HAP-1 (cell line): Measurements from ENCODE around the gene CCDC124.
"Not testable (repeated sequence)": the region's sequence is repeated elsewhere in the genome, so short reads cannot be mapped to it uniquely, and the experiment has no call there.

Experiments used
- DNase-seq, 2 experiments: peaks; one replicate each; pipeline ENCODE4 v3.0.0-alpha.2; 2016 to 2020; ENCODE audit warnings: low spot score in 2 of 2
- H3K27me3 ChIP-seq: fragments of 250-450 bp; sonication (Bioruptor Pico); 2 replicates; pipeline ENCODE4 v1.5.1; 2020; ENCODE audit warnings: low read depth, mild to moderate bottlenecking, moderate library complexity
- H3K36me3 ChIP-seq: fragments of 250-450 bp; sonication (Bioruptor Pico); replicated peaks from 2 replicates; pipeline ENCODE4 v1.5.1; 2020; ENCODE audit warnings: mild to moderate bottlenecking
- H3K4me1 ChIP-seq: fragments of 250-450 bp; sonication (Bioruptor Pico); 2 replicates; pipeline ENCODE4 v1.5.1; 2020; ENCODE audit warnings: mild to moderate bottlenecking
- H3K4me3 ChIP-seq: fragments of 250-450 bp; sonication (Bioruptor Pico); 2 replicates; pipeline ENCODE4 v1.5.1; 2020; ENCODE audit warnings: mild to moderate bottlenecking, moderate library complexity
- H3K9me3 ChIP-seq: fragments of 250-450 bp; sonication (Bioruptor Pico); 2 replicates; pipeline ENCODE4 v1.5.1; 2020; ENCODE audit warnings: mild to moderate bottlenecking, moderate library complexity
- in situ Hi-C: fragments of 300-500 bp; cut with MboI; formaldehyde crosslinking; loops from 3 replicates; pipeline ENCODE4 v1.14.3; 2020; ENCODE audit warnings: low sequenced_read_pairs, inconsistent platforms, mixed read lengths

Gene CCDC124

GRCh38 chr19:17918151-17918550 lies 14.7 kb upstream of the CCDC124 start:
- in situ Hi-C loops, DNase-seq, H3K27me3 ChIP-seq, H3K4me3 ChIP-seq, H3K4me1 ChIP-seq, H3K36me3 ChIP-seq, H3K9me3 ChIP-seq: not testable (repeated sequence)

DNA sequence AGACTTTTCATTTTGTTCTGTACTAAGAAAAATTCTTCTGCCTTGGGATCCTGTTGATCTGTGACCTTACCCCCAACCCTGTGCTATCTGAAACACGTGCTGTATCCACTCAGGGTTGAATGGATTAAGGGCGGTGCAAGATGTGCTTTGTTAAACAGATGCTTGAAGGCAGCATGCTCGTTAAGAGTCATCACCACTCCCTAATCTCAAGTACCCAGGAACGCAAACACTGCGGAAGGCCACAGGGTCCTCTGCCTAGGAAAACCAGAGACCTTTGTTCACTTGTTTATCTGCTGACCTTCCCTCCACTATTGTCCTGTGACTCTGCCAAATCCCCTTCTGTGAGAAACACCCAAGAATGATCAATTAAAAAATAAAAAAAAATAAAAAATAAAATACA lies 13.7 kb upstream of the CCDC124 start:
- H3K27me3 ChIP-seq, H3K36me3 ChIP-seq, H3K4me3 ChIP-seq, H3K9me3 ChIP-seq, in situ Hi-C loops, H3K4me1 ChIP-seq: not testable (repeated sequence)
- peak in 1 of 2 experiments; percentile 34 for DNase-seq

DNA sequence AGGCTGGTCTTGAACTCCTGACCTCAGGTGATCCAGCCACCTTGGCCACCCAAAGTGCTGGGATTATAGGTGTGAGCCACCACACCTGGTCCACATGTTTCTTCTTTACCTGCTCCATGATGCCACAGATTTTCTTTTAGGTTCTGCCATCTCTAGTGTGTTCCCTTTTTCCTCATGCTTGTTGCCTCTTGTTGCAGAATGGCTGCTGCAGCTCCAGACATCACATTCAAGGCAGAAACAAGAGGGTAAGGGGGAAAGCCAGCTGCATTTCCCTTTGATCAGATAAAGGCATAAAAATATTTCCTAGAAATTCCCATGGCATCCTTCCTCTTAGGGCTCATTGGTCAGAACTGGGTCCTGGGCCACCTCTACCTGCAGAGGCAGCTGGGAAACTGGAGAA lies 12.3 kb upstream of the CCDC124 start:
- no peaks in the 10 kb centered on the region for H3K9me3 ChIP-seq
- DNase-seq = no peak
- no peaks in the 10 kb centered on the region for H3K4me1 ChIP-seq
- in situ Hi-C loops = loop anchor here (10.0 kb wide), 1 partner anchor 46 kb away; the partner anchor contains the start of gene SLC5A5
- no peaks in the 10 kb centered on the region for H3K27me3 ChIP-seq
- H3K36me3 ChIP-seq = no peaks in the 10 kb centered on the region
- H3K4me3 ChIP-seq = no peak overlapping the region

DNA sequence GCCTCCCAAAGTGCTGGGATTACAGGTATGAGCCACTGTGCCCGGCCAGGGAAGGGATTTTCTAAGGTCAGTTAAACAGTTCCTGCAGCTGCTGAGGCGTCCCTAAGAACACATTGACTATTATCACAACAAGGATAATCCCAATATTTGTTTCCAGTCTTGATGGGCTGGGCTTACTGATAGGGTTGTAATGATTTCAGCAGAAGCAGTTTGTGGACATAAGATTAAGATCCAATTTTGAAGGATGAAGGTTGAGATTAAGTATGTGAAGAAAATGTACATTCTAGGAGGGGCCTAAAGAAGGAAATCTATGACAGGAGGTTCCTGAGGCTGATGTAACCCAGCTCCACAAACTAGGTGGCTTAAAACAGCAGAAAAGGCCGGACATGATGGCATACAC lies 10.7 kb upstream of the CCDC124 start:
- Histone ChIP-seq H3K4me3 (no peak overlapping the region), H3K9me3 (no peaks in the 10 kb centered on the region), H3K4me1 (no peaks in the 10 kb centered on the region), H3K27me3 (no peaks in the 10 kb centered on the region), H3K36me3 (no peaks in the 10 kb centered on the region)
- in situ Hi-C loops = loop anchor here (10.0 kb wide), 1 partner anchor 47 kb away; the partner anchor contains the start of gene SLC5A5
- DNase-seq = no peak

DNA sequence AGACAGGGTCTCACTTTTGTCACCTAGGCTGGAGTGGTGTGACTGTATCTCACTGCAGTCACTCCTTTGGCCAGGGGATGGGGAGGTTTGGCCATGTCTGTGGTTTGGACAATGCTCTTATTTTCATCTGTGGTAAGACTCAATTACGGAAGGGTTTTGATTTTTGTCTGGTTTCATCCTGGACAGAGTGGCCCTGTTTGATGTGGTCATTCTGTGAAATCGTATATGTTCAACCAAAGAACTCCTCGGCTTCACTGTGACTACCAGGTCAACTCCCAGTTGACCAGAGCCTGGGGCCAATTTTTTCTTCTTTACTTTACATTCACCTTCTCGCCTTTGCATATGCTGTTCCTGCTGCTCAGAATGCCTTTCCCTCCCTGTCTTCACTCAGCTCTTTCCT lies 6.8 kb upstream of the CCDC124 start:
- Histone ChIP-seq H3K4me3 (no peak overlapping the region), H3K36me3 (no peaks in the 10 kb centered on the region), H3K4me1 (no peaks in the 10 kb centered on the region), H3K27me3 (no peaks in the 10 kb centered on the region), H3K9me3 (no peaks in the 10 kb centered on the region)
- in situ Hi-C loops = loop anchor here (10.0 kb wide), 1 partner anchor 51 kb away; the partner anchor contains the start of gene SLC5A5
- no peak for DNase-seq

GRCh38 chr19:17929056-17929455 lies 3.8 kb upstream of the CCDC124 start:
- no peaks in the 10 kb centered on the region for H3K36me3 ChIP-seq
- H3K9me3 ChIP-seq = no peaks in the 10 kb centered on the region
- H3K4me1 ChIP-seq = peaks cover 14% of the 10 kb centered on the region
- no peak overlapping the region for H3K4me3 ChIP-seq
- H3K27me3 ChIP-seq = no peaks in the 10 kb centered on the region
- in situ Hi-C loops = loop anchor here (10.0 kb wide), 1 partner anchor 54 kb away; the partner anchor contains the start of gene SLC5A5
- DNase-seq = no peak

DNA sequence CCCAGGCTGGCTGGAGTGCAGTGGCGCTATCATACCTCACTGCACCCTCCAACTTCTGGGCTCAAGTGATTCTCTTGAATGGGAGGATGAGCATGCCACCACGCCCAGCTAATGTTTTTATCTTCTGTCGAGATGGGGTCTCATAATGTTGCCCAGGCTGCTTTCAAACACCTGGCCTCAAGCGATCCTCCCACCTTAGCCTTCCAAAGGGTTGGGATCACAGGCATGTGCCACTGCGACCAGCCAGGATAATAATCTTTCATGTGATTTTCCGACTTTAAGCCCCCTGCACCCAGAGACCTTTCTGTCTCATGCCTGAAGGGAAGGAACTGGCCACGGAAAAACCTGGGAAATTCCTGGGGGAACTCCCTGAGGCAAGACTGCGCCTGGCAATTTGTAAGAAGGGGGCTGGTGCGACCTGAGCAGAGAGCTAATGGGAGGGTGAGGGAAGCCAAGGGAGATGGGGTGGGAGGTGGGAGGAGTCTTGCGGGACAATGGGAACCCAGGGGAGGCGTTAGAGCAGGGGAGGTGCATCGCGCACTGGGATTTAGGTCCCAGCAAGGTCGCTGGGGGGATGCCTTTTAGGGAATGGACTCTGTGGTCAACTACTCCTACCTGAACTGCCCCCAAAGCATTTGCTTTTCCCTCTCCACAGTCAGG lies 1.2 kb upstream of the CCDC124 start:
- Histone ChIP-seq H3K4me3 (peak overlapping the region; percentile 87), H3K36me3 (no peaks in the 10 kb centered on the region; the same call in 1 of the 2 replicates), H3K4me1 (peaks cover 14% of the 10 kb centered on the region), H3K27me3 (no peaks in the 10 kb centered on the region), H3K9me3 (no peaks in the 10 kb centered on the region)
- in situ Hi-C loops = no loop called here
- DNase-seq = peak; percentile 80 to 87

- H3K36me3 ChIP-seq = peaks cover 14% of the 10 kb centered on the region
- in situ Hi-C loops = no loop called here
- no peaks in the 10 kb centered on the region for H3K9me3 ChIP-seq
- H3K4me3 ChIP-seq = peak overlapping the region; percentile 87
- no peak for DNase-seq
- H3K27me3 ChIP-seq = no peaks in the 10 kb centered on the region
- H3K4me1 ChIP-seq = peaks cover 14% of the 10 kb centered on the region
Measured at GRCh38 chr19:17933414-17934129, 757 bp downstream of the CCDC124 start.

DNA sequence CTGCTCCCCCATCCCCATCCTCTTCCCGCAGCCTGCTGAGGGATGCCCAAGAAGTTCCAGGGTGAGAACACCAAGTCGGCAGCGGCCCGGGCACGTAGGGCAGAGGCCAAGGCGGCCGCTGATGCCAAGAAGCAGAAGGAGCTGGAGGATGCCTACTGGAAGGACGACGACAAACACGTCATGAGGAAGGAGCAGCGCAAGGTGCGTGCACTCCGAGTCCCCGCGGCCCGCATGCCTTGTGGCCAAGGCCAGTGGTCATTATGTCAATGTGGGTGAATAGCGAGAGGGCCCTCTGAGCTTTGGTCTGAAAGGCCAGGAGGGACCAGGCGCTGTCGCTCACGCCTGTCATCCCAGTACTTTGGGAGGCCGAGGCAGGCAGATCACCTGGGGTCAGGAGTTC lies 3.6 kb downstream of the CCDC124 start:
- H3K9me3 ChIP-seq = no peaks in the 10 kb centered on the region
- in situ Hi-C loops = no loop called here
- no peaks in the 10 kb centered on the region for H3K27me3 ChIP-seq
- no peak overlapping the region for H3K4me3 ChIP-seq
- peaks cover 14% of the 10 kb centered on the region for H3K4me1 ChIP-seq
- peaks cover 26% of the 10 kb centered on the region for H3K36me3 ChIP-seq
- no peak for DNase-seq

DNA sequence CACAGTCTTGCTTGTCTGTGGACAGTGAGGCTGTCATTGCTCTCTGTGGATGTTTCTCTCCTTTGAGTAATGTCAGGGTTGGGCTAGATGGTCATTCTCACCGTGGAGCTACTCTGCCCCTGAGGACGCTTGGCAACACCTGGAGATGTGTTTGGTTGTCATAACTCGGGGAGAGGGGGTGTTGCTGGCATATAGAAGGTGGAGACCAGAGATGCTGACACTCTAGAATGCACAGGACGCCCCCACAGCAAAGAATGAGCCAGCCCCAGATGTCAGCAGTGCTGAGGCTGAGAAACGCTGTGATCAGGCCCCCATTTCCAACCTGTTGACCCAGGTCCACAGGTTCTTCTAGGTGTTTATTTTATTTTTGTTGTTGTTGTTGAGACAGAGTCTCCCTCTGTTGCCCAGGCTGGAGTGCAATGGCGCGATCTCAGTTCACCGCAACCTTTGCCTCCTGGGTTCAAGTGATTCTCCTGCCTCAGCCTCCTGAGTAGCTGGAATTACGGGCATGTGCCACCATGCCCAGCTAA lies 4.6 kb downstream of the CCDC124 start:
- no peak overlapping the region for H3K4me3 ChIP-seq
- H3K9me3 ChIP-seq = no peaks in the 10 kb centered on the region
- no peak for DNase-seq
- in situ Hi-C loops = no loop called here
- no peaks in the 10 kb centered on the region for H3K27me3 ChIP-seq
- peaks cover 26% of the 10 kb centered on the region for H3K36me3 ChIP-seq
- H3K4me1 ChIP-seq = peaks cover 5% of the 10 kb centered on the region; the same call in 1 of the 2 replicates

DNA sequence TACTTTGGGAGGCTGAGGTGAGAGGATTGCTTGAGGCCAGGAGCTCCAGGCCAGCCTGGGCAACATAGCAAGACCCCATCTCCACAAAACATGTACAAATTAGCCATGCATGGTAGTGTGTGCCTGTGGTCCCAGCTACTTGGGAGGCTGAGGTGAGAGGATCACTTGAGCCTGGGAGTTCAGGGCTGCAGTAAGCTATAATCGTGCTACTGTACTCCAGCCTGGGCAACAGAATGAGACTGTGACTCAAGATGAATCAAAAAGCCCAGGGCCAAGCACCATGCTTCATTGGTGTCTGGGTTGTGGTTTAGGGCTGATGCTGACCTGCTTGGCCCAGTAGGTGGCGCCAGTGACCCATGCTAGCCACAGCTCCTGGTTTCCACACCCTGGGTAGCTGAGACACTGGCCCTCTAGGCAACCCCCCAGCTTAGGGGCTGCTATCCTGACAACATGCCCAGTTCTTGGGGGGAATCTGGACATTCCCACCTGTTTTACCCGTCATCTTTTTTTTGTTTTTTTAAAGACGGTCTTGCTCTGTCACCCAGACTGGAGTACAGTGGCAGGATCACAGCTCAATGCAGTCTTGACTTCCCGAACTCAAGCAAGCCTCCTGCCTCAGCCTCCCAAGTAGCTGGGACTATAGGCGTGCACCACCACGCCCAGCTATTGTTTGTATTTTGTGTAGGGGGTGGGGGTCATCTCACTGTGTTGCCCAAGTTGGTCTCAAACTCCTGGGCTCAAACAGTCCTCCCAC lies 5.5 kb downstream of the CCDC124 start:
- peak; percentile 56 to 86 for DNase-seq
- Histone ChIP-seq H3K36me3 (peaks cover 26% of the 10 kb centered on the region), H3K4me3 (no peak overlapping the region), H3K9me3 (no peaks in the 10 kb centered on the region), H3K4me1 (peaks cover 5% of the 10 kb centered on the region; the same call in 1 of the 2 replicates), H3K27me3 (no peaks in the 10 kb centered on the region)
- in situ Hi-C loops = no loop called here

DNA sequence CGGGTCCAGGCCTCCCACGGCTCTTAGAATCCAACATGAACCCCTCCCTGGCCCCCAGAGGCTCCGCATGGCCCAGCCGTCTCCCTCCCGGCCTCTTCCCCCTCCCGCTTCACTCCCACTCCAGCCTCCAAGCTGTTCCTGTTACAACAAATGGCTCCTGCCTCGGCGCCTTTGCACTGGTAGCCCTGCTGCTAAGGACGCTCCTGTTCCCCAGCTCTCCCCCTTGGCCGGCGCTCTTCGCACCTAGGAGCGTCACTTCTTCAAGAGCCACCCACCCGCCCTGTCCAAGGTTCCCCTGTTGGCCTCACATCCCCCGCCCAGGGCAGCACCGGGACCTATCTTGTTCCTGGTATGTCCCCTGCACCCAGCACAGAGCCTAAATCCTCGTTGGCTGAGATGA lies 9.4 kb downstream of the CCDC124 start:
- H3K4me3 ChIP-seq = no peak overlapping the region
- DNase-seq = no peak
- in situ Hi-C loops = loop anchor here (10.0 kb wide), 1 partner anchor 53 kb away; no protein-coding TSS in a partner anchor

GRCh38 chr19:17942582-17943273 lies 9.9 kb downstream of the CCDC124 start:
- no peak for DNase-seq
- in situ Hi-C loops = loop anchor here (10.0 kb wide), 1 partner anchor 52 kb away; no protein-coding TSS in a partner anchor
- Histone ChIP-seq H3K9me3 (no peaks in the 10 kb centered on the region), H3K4me1 (peaks cover 6% of the 10 kb centered on the region), H3K27me3 (no peaks in the 10 kb centered on the region), H3K36me3 (peaks cover 30% of the 10 kb centered on the region), H3K4me3 (no peak overlapping the region)

More for the DNA sequence above, 9.4 kb downstream of the CCDC124 start:
- no peaks in the 10 kb centered on the region for H3K9me3 ChIP-seq
- no peaks in the 10 kb centered on the region for H3K27me3 ChIP-seq
- H3K36me3 ChIP-seq = peaks cover 34% of the 10 kb centered on the region
- H3K4me1 ChIP-seq = peaks cover 2% of the 10 kb centered on the region
